Left renal pelvis (tissue), 4 donors: ENCODE measurements around the gene CLDN7. TPM values are rescaled to one million over a fixed set of nuclear protein-coding genes. Genes with fewer than 3 reads are reported as not detected.

Experiments
- DNase-seq, 4 donors: peaks; one replicate each; pipeline ENCODE4 v3.0.0-alpha.2; 2013; ENCODE audit warnings: low read depth in 4 of 4, low spot score in 3 of 4
- polyA plus RNA-seq, 4 donors: library from polyadenylated mRNA; unstranded; fragments of 120-200 nt; gene quantifications; one replicate each; pipeline ENCODE4 v1.2.1, GENCODE V29; 2013; ENCODE audit not compliant: insufficient read length in 4 of 4

Gene CLDN7
- polyA plus RNA-seq, 4 donors: 1.3 to 58.7 (median 50.8) TPM

- DNase-seq: no peak
Observed at GRCh38 chr17:7289256-7290032, 27.2 kb upstream of the CLDN7 start.

- DNase-seq: no peak
Observed at GRCh38 chr17:7285679-7286078, 23.4 kb upstream of the CLDN7 start.

- DNase-seq: no peak
Observed at GRCh38 chr17:7284911-7285310, 22.6 kb upstream of the CLDN7 start.

- no peak for DNase-seq
Observed at GRCh38 chr17:7283471-7284216, 21.4 kb upstream of the CLDN7 start.

- DNase-seq: no peak
Observed at GRCh38 chr17:7282752-7283321, 20.6 kb upstream of the CLDN7 start.

- no peak for DNase-seq
Observed at GRCh38 chr17:7281953-7282751, 19.9 kb upstream of the CLDN7 start.

GRCh38 chr17:7281074-7281952 lies 19.0 kb upstream of the CLDN7 start, which contains the start of gene SLC2A4:
Gene SLC2A4 (plus strand): TSS chr17:7281718. CDS start chr17:7281935, 217 bp downstream.
- DNase-seq: peak; percentile 85 to 93 (median 91)

GRCh38 chr17:7280519-7281073 lies 18.3 kb upstream of the CLDN7 start:
- no peak for DNase-seq

- no peak for DNase-seq
Observed at GRCh38 chr17:7279448-7279847, 17.2 kb upstream of the CLDN7 start.

- no peak for DNase-seq
Observed at GRCh38 chr17:7266784-7267183, 4.5 kb upstream of the CLDN7 start.

GRCh38 chr17:7263801-7264078 lies 1.5 kb upstream of the CLDN7 start:
- DNase-seq: no peak

- no peak for DNase-seq
Observed at GRCh38 chr17:7262935-7263800, 890 bp upstream of the CLDN7 start.

GRCh38 chr17:7261379-7262191 lies 693 bp downstream of the CLDN7 start:
- no peak for DNase-seq

GRCh38 chr17:7260651-7261378 lies 1.5 kb downstream of the CLDN7 start:
- DNase-seq: no peak

- no peak for DNase-seq
Observed at GRCh38 chr17:7260151-7260550, 2.1 kb downstream of the CLDN7 start.

- no peak for DNase-seq
Observed at GRCh38 chr17:7259555-7259889, 2.8 kb downstream of the CLDN7 start.
